ENCODE measurements around the gene TLL1. TPM values are rescaled to one million over a fixed set of nuclear protein-coding genes. Genes with fewer than 3 reads are reported as not detected.

Gene TLL1
- total RNA-seq, 1 donor from 2014 or later: not detected

GRCh38 chr4:166034965-166035364 is 161.9 kb downstream of the TLL1 start:
- H3K4me3 Mint-ChIP-seq: no peak overlapping the region
- no peak for TF ChIP-seq CTCF (IDR thresholded peaks at IDR 0.05)
- ChIA-PET POLR2A (no interaction called here), CTCF (no interaction called here)
- no peaks in the 10 kb centered on the region for H3K36me3 Mint-ChIP-seq (ENCODE audit: low read depth)
- no peak for ATAC-seq (ENCODE audit: low read depth)
- no peaks in the 10 kb centered on the region for H3K4me1 Mint-ChIP-seq
- peaks cover 3% of the 10 kb centered on the region for H3K9me3 Mint-ChIP-seq
- H3K27ac Mint-ChIP-seq: no peak overlapping the region
- intact Hi-C loops (cut with micrococcal nuclease): no loop called here
- DNase-seq: no peak
- no peaks in the 10 kb centered on the region for H3K27me3 Mint-ChIP-seq

- no peak for TF ChIP-seq CTCF (IDR thresholded peaks at IDR 0.05)
- POLR2A ChIA-PET: no interaction called here
- no peak for ATAC-seq (ENCODE audit: low read depth)
- H3K36me3 Mint-ChIP-seq (ENCODE audit: low read depth): no peaks in the 10 kb centered on the region
- intact Hi-C loops (cut with micrococcal nuclease): no loop called here
- CTCF ChIA-PET: no interaction called here
- no peak overlapping the region for H3K4me3 Mint-ChIP-seq
- H3K4me1 Mint-ChIP-seq: no peaks in the 10 kb centered on the region
- no peaks in the 10 kb centered on the region for H3K9me3 Mint-ChIP-seq
- H3K27ac Mint-ChIP-seq: no peak overlapping the region
- H3K27me3 Mint-ChIP-seq: no peaks in the 10 kb centered on the region
- DNase-seq: no peak
These were observed 166.8 kb downstream of the TLL1 start for GRCh38 chr4:166039822-166040221.

DNA sequence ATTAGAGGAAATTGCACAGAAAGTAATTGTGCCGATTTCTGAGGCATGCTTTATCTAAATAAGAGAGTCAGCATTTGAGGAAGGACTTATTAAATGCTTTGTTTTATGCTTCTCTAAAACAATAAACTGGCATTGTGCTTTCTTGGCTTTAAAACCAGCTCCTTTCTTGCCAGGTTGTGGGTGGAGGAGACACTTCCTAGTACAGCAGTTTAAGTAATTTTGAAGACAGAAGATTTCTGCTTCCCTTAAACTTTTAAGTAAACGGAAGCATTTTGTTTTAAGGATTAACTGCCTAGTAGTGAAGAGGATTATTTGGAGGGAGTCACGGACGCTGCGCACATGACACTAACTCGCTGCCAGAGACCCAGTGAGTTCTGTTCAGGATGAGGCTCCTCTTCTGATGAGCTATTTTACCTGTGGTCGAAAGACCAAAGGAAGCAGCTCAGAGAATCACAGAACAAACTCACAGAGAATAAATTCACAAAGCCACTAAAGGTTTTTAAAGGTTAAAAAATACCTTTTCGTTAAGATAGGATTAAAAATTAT is 169.5 kb downstream of the TLL1 start:
- no peak overlapping the region for H3K27ac Mint-ChIP-seq
- no peaks in the 10 kb centered on the region for H3K4me1 Mint-ChIP-seq
- TF ChIP-seq CTCF (IDR thresholded peaks at IDR 0.05): no peak
- no peaks in the 10 kb centered on the region for H3K9me3 Mint-ChIP-seq
- ATAC-seq (ENCODE audit: low read depth) (no peak), DNase-seq (no peak)
- POLR2A ChIA-PET: no interaction called here
- CTCF ChIA-PET: no interaction called here
- intact Hi-C loops (cut with micrococcal nuclease): no loop called here
- H3K36me3 Mint-ChIP-seq (ENCODE audit: low read depth): no peaks in the 10 kb centered on the region
- no peaks in the 10 kb centered on the region for H3K27me3 Mint-ChIP-seq
- no peak overlapping the region for H3K4me3 Mint-ChIP-seq

DNA sequence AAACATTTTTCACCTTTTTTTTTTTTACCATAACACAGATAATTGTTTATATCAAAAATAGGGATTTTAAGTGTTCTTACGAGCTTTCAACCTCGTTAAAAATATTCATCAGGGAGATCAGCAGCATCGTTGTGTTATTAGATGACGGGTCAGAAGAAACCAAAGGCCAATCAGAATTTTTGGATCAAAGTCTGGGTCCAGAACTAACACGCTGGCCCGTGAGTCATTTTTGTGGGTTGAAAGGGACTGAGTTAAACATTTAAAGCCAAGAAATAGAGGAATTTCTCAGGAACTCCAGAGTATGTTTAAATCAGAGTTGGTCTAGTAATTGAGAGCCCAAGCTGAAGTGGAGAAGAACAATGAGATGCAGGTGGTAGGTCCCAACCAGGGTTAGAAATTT is 170.8 kb downstream of the TLL1 start:
- TF ChIP-seq CTCF (IDR thresholded peaks at IDR 0.05): no peak
- H3K4me1 Mint-ChIP-seq: no peaks in the 10 kb centered on the region
- no peaks in the 10 kb centered on the region for H3K27me3 Mint-ChIP-seq
- no peaks in the 10 kb centered on the region for H3K9me3 Mint-ChIP-seq
- ChIA-PET POLR2A (no interaction called here), CTCF (no interaction called here)
- no peak for DNase-seq
- intact Hi-C loops (cut with micrococcal nuclease): no loop called here
- ATAC-seq (ENCODE audit: low read depth): no peak
- no peak overlapping the region for H3K27ac Mint-ChIP-seq
- no peak overlapping the region for H3K4me3 Mint-ChIP-seq
- H3K36me3 Mint-ChIP-seq (ENCODE audit: low read depth): no peaks in the 10 kb centered on the region

DNA sequence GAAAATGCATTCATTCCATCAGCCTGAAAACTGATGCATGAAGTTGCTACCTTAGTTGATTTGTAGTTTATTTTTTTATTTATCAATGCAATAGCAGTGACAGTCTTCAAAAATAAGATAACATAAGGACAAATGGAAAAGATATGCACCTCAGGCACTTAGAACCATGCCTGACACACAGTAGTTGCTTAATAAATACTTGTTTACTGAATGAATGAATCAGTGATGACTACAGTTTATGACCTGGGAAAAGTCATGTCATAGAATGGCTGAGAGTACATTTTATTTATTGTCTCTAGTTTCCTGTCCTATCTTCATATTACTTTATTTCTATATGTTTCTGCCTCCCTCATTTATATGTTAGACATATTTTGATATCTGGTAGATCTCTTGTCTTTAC is 171.8 kb downstream of the TLL1 start:
- no peak for TF ChIP-seq CTCF (IDR thresholded peaks at IDR 0.05)
- Mint-ChIP-seq H3K9me3 (no peaks in the 10 kb centered on the region), H3K27ac (no peak overlapping the region), H3K4me1 (no peaks in the 10 kb centered on the region), H3K27me3 (no peaks in the 10 kb centered on the region), H3K36me3 (ENCODE audit: low read depth) (no peaks in the 10 kb centered on the region), H3K4me3 (no peak overlapping the region)
- no peak for ATAC-seq (ENCODE audit: low read depth)
- intact Hi-C loops (cut with micrococcal nuclease): no loop called here
- no peak for DNase-seq
- ChIA-PET POLR2A (no interaction called here), CTCF (no interaction called here)

Measured in activated B cell treated with CpG ODN at 0.5 μM for 24 hours (primary cell).